HepG2 (cell line): ENCODE results near the gene DDX17. TPM values are rescaled to one million over a fixed set of nuclear protein-coding genes. Genes with fewer than 3 reads are reported as not detected.

Experiments used
- ATAD3A ChIP-seq: sonication (generic); formaldehyde crosslinking; IDR thresholded peaks from 2 replicates; pipeline ENCODE4 v1.4.0; 2020; ENCODE audit warnings: missing genetic modification reagents
- DNMT3B ChIP-seq: conservative IDR thresholded peaks from 2 replicates; pipeline ENCODE4 v1.6.1; 2016; ENCODE audit warnings: missing biosample characterization, control low read depth
- JUND ChIP-seq: sonication (generic); formaldehyde crosslinking; IDR thresholded peaks from 2 replicates; pipeline ENCODE4 v1.8.0; 2022; ENCODE audit warnings: mild to moderate bottlenecking, missing genetic modification reagents
- MAZ ChIP-seq, 2 experiments: sonication (generic) in 1 of 2; formaldehyde crosslinking in 1 of 2; IDR thresholded peaks; 2 replicates each; pipeline versions ENCODE4 v1.5.0 to v1.6.1; 2012 to 2020; ENCODE audit warnings: low read depth in 2 of 2, mild to moderate bottlenecking in 2 of 2, borderline replicate concordance in 1 of 2, improper control_type of control experiment in 1 of 2, low read length in 1 of 2, missing genetic modification reagents in 1 of 2, moderate library complexity in 1 of 2
- MED8 ChIP-seq: sonication (generic); formaldehyde crosslinking; IDR thresholded peaks from 2 replicates; pipeline ENCODE4 v1.8.1; 2023; ENCODE audit warnings: mild to moderate bottlenecking, missing genetic modification reagents; ENCODE audit not compliant: insufficient replicate concordance
- NFKB2 ChIP-seq: sonication (generic); formaldehyde crosslinking; IDR thresholded peaks from 2 replicates; pipeline ENCODE4 v1.4.0; 2020; ENCODE audit warnings: missing genetic modification reagents, borderline replicate concordance
- NKX3-1 ChIP-seq: sonication (generic); formaldehyde crosslinking; IDR thresholded peaks from 2 replicates; pipeline ENCODE4 v1.5.0; 2020; ENCODE audit warnings: missing genetic modification reagents
- PHF20 ChIP-seq: sonication (generic); formaldehyde crosslinking; IDR thresholded peaks from 2 replicates; pipeline ENCODE4 v1.5.0; 2020; ENCODE audit warnings: mild to moderate bottlenecking, missing genetic modification reagents
- RFXANK ChIP-seq: IDR thresholded peaks from 2 replicates; pipeline ENCODE4 v1.6.1; 2016
- SNRNP70 ChIP-seq: fragments of 200-400 bp; formaldehyde crosslinking; IDR thresholded peaks from 2 replicates; pipeline ENCODE4 v1.6.1; 2017; ENCODE audit warnings: mild to moderate bottlenecking, low read depth, low read length, moderate library complexity
- SRF ChIP-seq: IDR thresholded peaks from 2 replicates; pipeline ENCODE4 v1.6.1; 2011; ENCODE audit warnings: mild to moderate bottlenecking, low read depth, low read length, moderate library complexity
- XBP1 ChIP-seq: sonication (generic); formaldehyde crosslinking; IDR thresholded peaks from 2 replicates; pipeline ENCODE4 v1.5.0; 2020; ENCODE audit warnings: missing genetic modification reagents
- ZNF138 ChIP-seq: sonication (generic); formaldehyde crosslinking; IDR thresholded peaks from 2 replicates; pipeline ENCODE4 v1.5.0; 2020; ENCODE audit warnings: mild to moderate bottlenecking, low read depth, missing genetic modification reagents
- ZNF563 ChIP-seq: sonication (generic); formaldehyde crosslinking; IDR thresholded peaks from 2 replicates; pipeline ENCODE4 v1.8.0; 2022; ENCODE audit warnings: mild to moderate bottlenecking, moderate library complexity, missing genetic modification reagents
- ZNF567 ChIP-seq: sonication (generic); formaldehyde crosslinking; IDR thresholded peaks from 2 replicates; pipeline ENCODE4 v1.8.1; 2023; ENCODE audit warnings: mild to moderate bottlenecking, missing genetic modification reagents, borderline replicate concordance
- ZNF572 ChIP-seq: sonication (generic); formaldehyde crosslinking; IDR thresholded peaks from 2 replicates; pipeline ENCODE4 v1.5.1; 2020; ENCODE audit warnings: mild to moderate bottlenecking, missing genetic modification reagents
- ZNF879 ChIP-seq: sonication (generic); formaldehyde crosslinking; IDR thresholded peaks from 2 replicates; pipeline ENCODE4 v1.8.1; 2023; ENCODE audit warnings: missing genetic modification reagents
- polyA plus RNA-seq, 8 experiments: library from polyadenylated mRNA; depleted of rRNA in 3 of 8; stranded (reverse) in 7 of 8; unstranded in 1 of 8; fragments of >200 nt; fragmentation: Illumina TruSeq in 4 of 8; extraction: Trizol in 4 of 8; gene quantifications; 2 replicates each; pipeline versions ENCODE4 v1.2.1 to v1.2.3, GENCODE V29; 2011 to 2016; ENCODE audit warnings: low read depth in 4 of 8, missing spikeins in 1 of 8, mixed read lengths in 1 of 8; ENCODE audit not compliant: insufficient read depth in 1 of 8
- total RNA-seq, 5 experiments: library from RNA; depleted of rRNA; stranded (reverse); fragments of >200 nt; fragmentation: Illumina TruSeq; extraction: Trizol; gene quantifications; 2 replicates each; pipeline ENCODE4 v1.2.3, GENCODE V29; 2016; ENCODE audit warnings: low read depth in 1 of 5
- TF ChIP-seq, protein P1 (sequence below): sonication (generic); formaldehyde crosslinking; IDR thresholded peaks from 2 replicates; pipeline ENCODE4 v1.4.0; 2020; ENCODE audit warnings: missing genetic modification reagents
- TF ChIP-seq, protein P2 (sequence below): IDR thresholded peaks from 2 replicates; pipeline ENCODE4 v1.6.1; 2016; ENCODE audit warnings: missing compliant biosample characterization, missing genetic modification reagents, borderline replicate concordance

Gene DDX17
- total and polyA plus RNA-seq, 2 of the 13 experiments (the other 11 are each of a cell fraction or from before 2014, with no cell fraction given) = 238 to 344 TPM

DNA sequence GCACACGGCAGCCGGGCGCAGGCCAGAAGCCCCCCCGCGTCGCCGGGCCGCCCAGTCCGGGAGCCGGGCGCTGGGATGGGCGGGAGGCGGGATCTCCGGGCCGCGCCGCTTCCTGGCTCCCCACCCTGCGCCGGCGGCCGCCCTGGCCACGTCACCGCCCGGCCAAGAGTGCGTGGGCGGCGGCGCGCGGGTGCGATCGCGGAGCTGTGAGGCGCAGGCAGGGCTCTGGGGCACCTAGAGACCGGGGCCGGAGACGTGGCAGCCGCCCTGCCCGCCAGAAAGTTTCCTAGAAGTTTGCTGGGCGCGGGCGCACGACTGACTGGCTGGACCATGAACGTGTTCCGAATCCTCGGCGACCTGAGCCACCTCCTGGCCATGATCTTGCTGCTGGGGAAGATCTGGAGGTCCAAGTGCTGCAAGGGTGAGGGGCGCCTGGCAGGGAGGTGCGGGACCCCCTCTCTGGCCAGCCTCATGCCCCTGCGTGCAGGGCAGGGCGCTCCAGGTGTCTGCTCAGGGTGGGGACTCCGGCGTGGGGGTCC, 38.1 kb downstream of the DDX17 start, which contains the start of gene KDELR3 (continued):
- TF ChIP-seq ZNF138 (CRISPR knock-in tag) (no peak), ZNF563 (CRISPR knock-in tag) (peak; percentile 27; the same call in 1 of the 2 replicates), NKX3-1 (CRISPR knock-in tag) (no peak), MED8 (CRISPR knock-in tag) (no peak), RFXANK (CRISPR knock-in tag) (no peak), ZNF879 (CRISPR knock-in tag) (no peak), XBP1 (CRISPR knock-in tag) (no peak), ATAD3A (CRISPR knock-in tag) (no peak), MAZ (IDR thresholded peaks at IDR 0.05; ENCODE audit: borderline replicate concordance, low read depth, low read length) (no peak), MAZ (CRISPR knock-in tag; IDR thresholded peaks at IDR 0.05; ENCODE audit: low read depth) (no peak), ZNF567 (no peak), PHF20 (CRISPR knock-in tag) (no peak), ZNF572 (CRISPR knock-in tag) (no peak), SRF (no peak), JUND (CRISPR knock-in tag) (no peak), DNMT3B (CRISPR knock-in tag) (no peak), SNRNP70 (no peak), NFKB2 (CRISPR knock-in tag) (0 out of 2 replicates have a peak, but pooled peaks have one; percentile 23)
- TF ChIP-seq, protein P1, sequence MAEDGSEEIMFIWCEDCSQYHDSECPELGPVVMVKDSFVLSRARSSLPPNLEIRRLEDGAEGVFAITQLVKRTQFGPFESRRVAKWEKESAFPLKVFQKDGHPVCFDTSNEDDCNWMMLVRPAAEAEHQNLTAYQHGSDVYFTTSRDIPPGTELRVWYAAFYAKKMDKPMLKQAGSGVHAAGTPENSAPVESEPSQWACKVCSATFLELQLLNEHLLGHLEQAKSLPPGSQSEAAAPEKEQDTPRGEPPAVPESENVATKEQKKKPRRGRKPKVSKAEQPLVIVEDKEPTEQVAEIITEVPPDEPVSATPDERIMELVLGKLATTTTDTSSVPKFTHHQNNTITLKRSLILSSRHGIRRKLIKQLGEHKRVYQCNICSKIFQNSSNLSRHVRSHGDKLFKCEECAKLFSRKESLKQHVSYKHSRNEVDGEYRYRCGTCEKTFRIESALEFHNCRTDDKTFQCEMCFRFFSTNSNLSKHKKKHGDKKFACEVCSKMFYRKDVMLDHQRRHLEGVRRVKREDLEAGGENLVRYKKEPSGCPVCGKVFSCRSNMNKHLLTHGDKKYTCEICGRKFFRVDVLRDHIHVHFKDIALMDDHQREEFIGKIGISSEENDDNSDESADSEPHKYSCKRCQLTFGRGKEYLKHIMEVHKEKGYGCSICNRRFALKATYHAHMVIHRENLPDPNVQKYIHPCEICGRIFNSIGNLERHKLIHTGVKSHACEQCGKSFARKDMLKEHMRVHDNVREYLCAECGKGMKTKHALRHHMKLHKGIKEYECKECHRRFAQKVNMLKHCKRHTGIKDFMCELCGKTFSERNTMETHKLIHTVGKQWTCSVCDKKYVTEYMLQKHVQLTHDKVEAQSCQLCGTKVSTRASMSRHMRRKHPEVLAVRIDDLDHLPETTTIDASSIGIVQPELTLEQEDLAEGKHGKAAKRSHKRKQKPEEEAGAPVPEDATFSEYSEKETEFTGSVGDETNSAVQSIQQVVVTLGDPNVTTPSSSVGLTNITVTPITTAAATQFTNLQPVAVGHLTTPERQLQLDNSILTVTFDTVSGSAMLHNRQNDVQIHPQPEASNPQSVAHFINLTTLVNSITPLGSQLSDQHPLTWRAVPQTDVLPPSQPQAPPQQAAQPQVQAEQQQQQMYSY = 0 out of 2 replicates have a peak, but pooled peaks have one; percentile 33
- TF ChIP-seq, protein P2, sequence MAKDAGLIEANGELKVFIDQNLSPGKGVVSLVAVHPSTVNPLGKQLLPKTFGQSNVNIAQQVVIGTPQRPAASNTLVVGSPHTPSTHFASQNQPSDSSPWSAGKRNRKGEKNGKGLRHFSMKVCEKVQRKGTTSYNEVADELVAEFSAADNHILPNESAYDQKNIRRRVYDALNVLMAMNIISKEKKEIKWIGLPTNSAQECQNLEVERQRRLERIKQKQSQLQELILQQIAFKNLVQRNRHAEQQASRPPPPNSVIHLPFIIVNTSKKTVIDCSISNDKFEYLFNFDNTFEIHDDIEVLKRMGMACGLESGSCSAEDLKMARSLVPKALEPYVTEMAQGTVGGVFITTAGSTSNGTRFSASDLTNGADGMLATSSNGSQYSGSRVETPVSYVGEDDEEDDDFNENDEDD (CRISPR knock-in tag) = peak; percentile 69; the same call in 1 of the 2 replicates
